ENCODE data around the gene TAF11L5.
"Not testable (repeated sequence)": the region's sequence is repeated elsewhere in the genome, so short reads cannot be mapped to it uniquely, and the experiment has no call there.

- not testable (repeated sequence) for TF ChIP-seq EZH2phosphoT487 (IDR thresholded peaks at IDR 0.05; ENCODE audit: insufficient read depth, low read depth); EZH2 (IDR thresholded peaks at IDR 0.05; ENCODE audit: insufficient read depth, poor library complexity, severe bottlenecking)
Measured at GRCh38 chr5:17486464-17487173, 38.4 kb upstream of the TAF11L5 start.
